HL-60 (cell line): ENCODE data around the gene FILIP1L.

ENCODE experiments used
- DNase-seq, 2 experiments: peaks; one replicate each; pipeline ENCODE4 v3.0.0-alpha.2; 2010 to 2020; ENCODE audit warnings: low read depth in 1 of 2, low spot score in 1 of 2
- H3K27ac ChIP-seq: fragments of 250-450 bp; sonication (Bioruptor Pico); replicated peaks from 2 replicates; pipeline ENCODE4 v1.5.1; 2020; ENCODE audit warnings: mild to moderate bottlenecking, moderate library complexity
- H3K27me3 ChIP-seq: fragments of 250-450 bp; sonication (Bioruptor Pico); 2 replicates; pipeline ENCODE4 v1.5.1; 2021; ENCODE audit warnings: mild to moderate bottlenecking, moderate library complexity; ENCODE audit not compliant: insufficient read depth, poor library complexity, severe bottlenecking
- H3K4me3 ChIP-seq: replicated peaks from 2 replicates; pipeline ENCODE4 v1.5.1; 2011; ENCODE audit warnings: mild to moderate bottlenecking, control low read depth, low read length; ENCODE audit not compliant: insufficient read depth
- GABPA ChIP-seq: IDR thresholded peaks from 2 replicates; pipeline ENCODE4 v1.6.1; 2012; ENCODE audit warnings: low read depth
- POLR2AphosphoS5 ChIP-seq: IDR thresholded peaks from 2 replicates; pipeline ENCODE4 v1.6.1; 2012; ENCODE audit warnings: low read depth
- SPI1 ChIP-seq: IDR thresholded peaks from 2 replicates; pipeline ENCODE4 v1.6.1; 2012; ENCODE audit warnings: low read depth, mild to moderate bottlenecking, borderline replicate concordance
- TF ChIP-seq, protein P1 (sequence below): IDR thresholded peaks from 2 replicates; pipeline ENCODE4 v1.6.1; 2012; ENCODE audit warnings: low read depth; ENCODE audit not compliant: insufficient replicate concordance
- TF ChIP-seq, protein P2 (sequence below): IDR thresholded peaks from one replicate; pipeline ENCODE4 v1.5.1; 2011; ENCODE audit warnings: low read length, control low read depth, inconsistent platforms; ENCODE audit not compliant: insufficient read depth

Gene FILIP1L

DNA sequence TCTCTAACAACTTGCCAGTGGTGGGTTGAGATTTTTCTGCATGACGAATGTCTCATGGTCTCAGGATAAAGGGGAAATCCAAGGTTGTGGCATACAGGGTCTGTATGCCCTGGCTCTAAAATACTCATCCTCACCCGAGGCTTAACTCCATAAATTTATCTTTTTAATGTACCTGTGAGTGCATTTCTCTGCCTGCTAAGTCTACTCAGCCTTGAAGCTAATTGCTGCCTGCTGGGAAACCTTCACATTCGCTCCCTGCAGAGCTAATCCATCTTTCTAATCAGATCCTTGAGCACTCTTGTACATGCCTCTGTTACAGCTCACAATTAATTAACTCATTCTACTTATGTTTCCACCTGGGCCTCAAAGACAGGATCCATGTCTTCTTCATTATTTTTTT, 202.9 kb downstream of the FILIP1L start:
- TF ChIP-seq, protein P1, sequence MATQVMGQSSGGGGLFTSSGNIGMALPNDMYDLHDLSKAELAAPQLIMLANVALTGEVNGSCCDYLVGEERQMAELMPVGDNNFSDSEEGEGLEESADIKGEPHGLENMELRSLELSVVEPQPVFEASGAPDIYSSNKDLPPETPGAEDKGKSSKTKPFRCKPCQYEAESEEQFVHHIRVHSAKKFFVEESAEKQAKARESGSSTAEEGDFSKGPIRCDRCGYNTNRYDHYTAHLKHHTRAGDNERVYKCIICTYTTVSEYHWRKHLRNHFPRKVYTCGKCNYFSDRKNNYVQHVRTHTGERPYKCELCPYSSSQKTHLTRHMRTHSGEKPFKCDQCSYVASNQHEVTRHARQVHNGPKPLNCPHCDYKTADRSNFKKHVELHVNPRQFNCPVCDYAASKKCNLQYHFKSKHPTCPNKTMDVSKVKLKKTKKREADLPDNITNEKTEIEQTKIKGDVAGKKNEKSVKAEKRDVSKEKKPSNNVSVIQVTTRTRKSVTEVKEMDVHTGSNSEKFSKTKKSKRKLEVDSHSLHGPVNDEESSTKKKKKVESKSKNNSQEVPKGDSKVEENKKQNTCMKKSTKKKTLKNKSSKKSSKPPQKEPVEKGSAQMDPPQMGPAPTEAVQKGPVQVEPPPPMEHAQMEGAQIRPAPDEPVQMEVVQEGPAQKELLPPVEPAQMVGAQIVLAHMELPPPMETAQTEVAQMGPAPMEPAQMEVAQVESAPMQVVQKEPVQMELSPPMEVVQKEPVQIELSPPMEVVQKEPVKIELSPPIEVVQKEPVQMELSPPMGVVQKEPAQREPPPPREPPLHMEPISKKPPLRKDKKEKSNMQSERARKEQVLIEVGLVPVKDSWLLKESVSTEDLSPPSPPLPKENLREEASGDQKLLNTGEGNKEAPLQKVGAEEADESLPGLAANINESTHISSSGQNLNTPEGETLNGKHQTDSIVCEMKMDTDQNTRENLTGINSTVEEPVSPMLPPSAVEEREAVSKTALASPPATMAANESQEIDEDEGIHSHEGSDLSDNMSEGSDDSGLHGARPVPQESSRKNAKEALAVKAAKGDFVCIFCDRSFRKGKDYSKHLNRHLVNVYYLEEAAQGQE, result no peak
- TF ChIP-seq GABPA, result no peak
- TF ChIP-seq POLR2AphosphoS5, result no peak
- TF ChIP-seq SPI1, result no peak
- TF ChIP-seq, protein P2, sequence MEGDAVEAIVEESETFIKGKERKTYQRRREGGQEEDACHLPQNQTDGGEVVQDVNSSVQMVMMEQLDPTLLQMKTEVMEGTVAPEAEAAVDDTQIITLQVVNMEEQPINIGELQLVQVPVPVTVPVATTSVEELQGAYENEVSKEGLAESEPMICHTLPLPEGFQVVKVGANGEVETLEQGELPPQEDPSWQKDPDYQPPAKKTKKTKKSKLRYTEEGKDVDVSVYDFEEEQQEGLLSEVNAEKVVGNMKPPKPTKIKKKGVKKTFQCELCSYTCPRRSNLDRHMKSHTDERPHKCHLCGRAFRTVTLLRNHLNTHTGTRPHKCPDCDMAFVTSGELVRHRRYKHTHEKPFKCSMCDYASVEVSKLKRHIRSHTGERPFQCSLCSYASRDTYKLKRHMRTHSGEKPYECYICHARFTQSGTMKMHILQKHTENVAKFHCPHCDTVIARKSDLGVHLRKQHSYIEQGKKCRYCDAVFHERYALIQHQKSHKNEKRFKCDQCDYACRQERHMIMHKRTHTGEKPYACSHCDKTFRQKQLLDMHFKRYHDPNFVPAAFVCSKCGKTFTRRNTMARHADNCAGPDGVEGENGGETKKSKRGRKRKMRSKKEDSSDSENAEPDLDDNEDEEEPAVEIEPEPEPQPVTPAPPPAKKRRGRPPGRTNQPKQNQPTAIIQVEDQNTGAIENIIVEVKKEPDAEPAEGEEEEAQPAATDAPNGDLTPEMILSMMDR, result no peak
- H3K4me3 ChIP-seq, result no peak overlapping the region
- no peak overlapping the region for H3K27ac ChIP-seq
- DNase-seq, result no peak
- no peaks in the 10 kb centered on the region for H3K27me3 ChIP-seq

DNA sequence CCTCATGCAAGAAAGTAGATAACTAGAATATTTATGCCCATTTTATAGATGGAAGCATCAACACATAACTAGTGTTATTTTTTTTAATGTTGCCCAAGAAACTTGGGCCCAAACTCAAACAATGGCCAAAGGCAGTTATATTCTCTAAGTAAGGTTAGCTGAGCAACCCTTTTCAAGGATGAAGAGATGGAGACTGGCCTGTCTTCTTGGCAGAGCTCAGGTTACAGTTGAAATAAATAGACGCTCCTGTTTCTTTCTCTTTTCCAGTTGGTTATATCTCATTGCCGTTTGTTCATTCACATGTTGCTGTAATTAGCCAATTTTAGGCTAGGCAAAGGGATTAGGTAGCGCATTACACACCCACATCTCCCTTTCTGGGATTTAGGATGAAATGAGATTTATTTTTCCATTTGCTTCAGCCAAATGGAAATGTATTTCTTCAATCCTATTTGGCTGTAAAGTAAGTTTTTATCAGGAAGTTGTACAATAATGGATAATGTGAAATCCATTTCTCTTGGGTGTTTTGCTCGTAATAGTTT, 203.5 kb downstream of the FILIP1L start:
- Histone ChIP-seq H3K4me3 (no peak overlapping the region), H3K27ac (no peak overlapping the region), H3K27me3 (no peaks in the 10 kb centered on the region)
- DNase-seq, result no peak
- TF ChIP-seq SPI1 (no peak), POLR2AphosphoS5 (no peak), GABPA (no peak)
- TF ChIP-seq, protein P2, result no peak
- TF ChIP-seq, protein P1, result no peak

DNA sequence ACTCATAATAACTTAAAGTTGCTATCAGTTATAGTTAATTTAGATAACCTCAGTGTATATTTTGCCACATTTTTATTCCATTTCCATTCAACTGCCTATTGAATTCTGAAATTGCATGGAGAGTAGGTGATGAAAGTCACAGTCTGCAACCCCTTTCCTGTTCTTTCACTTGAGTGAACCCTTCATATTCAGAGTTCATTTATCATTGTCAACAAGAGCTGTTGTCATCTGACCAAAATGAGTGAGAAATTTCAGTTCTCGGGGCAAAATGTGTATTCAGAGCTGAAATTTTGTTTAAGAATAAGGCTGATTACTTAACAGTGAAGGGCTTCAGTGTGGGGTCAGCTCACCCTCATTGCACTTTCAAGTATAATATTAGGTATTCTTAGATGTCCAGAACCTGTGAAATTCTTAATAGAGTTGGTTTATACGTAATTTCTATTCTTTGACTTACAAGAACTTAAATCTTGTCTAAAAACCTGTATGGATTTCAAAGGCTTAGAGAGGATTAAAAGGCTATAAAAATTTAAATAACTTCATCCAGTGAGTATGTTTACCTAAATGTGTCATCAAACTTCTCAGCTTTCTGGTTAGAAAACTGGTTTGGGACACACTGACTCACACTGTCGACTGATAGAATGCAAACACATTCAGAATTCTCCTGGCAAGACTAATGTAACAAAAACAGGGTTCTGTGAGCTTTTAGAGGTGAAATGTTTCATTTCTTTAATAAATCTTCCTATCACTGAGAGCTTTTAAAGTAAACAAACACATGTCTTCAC, 204.4 kb downstream of the FILIP1L start:
- no peaks in the 10 kb centered on the region for H3K27me3 ChIP-seq
- no peak for DNase-seq
- no peak overlapping the region for H3K27ac ChIP-seq
- no peak for TF ChIP-seq GABPA
- TF ChIP-seq POLR2AphosphoS5, result no peak
- TF ChIP-seq, protein P2, result no peak
- TF ChIP-seq, protein P1, result no peak
- no peak overlapping the region for H3K4me3 ChIP-seq
